Activated T-helper 9 cell treated with anti-CD3 and anti-CD28 coated beads, Interleukin-2, amount 50 U/mL, for 16 hours (primary cell): ENCODE results near the gene GDF11.
A peak's percentile ranks its signal among the peaks of the same experiment; 100 is the strongest.

Source experiments
- DNase-seq: peaks from one replicate; pipeline ENCODE4 v3.0.0-alpha.2; 2020; ENCODE audit warnings: low read depth

The GDF11 gene

DNA sequence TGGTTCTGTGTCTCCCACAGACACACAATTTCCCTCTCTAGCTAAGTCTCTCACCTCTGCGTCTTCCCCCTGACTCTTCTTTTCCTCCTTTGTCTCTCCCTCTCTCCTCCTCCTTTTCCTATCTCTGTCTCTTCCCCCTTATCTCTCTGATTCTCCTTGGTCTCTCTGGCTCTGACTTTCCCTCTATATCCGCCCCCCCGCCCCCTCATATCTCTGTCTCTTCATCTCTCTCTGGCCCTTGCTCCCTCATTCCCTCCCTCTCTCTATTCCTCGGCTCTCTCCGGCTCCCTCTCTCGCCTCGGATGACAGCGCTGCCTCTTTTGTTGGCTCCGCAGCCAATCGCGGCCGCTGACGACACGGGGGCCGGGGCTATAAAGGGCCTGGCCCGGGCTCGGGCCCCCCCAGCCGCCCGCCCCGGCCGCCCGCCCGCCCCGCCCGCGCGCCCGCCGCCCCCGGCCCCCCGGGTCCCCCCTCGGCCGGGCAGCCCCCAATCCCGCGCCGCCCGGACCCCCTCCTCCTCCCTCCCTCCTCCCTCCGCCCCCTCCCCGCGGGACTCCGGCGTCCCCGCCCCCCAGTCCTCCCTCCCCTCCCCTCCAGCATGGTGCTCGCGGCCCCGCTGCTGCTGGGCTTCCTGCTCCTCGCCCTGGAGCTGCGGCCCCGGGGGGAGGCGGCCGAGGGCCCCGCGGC lies at the start of gene GDF11:
Gene GDF11, plus strand, starts transcription at position 404 of the 687 bp plus-strand sequence. Its CDS starts 195 bp downstream, at position 599.
- DNase-seq = peak; percentile 63

DNA sequence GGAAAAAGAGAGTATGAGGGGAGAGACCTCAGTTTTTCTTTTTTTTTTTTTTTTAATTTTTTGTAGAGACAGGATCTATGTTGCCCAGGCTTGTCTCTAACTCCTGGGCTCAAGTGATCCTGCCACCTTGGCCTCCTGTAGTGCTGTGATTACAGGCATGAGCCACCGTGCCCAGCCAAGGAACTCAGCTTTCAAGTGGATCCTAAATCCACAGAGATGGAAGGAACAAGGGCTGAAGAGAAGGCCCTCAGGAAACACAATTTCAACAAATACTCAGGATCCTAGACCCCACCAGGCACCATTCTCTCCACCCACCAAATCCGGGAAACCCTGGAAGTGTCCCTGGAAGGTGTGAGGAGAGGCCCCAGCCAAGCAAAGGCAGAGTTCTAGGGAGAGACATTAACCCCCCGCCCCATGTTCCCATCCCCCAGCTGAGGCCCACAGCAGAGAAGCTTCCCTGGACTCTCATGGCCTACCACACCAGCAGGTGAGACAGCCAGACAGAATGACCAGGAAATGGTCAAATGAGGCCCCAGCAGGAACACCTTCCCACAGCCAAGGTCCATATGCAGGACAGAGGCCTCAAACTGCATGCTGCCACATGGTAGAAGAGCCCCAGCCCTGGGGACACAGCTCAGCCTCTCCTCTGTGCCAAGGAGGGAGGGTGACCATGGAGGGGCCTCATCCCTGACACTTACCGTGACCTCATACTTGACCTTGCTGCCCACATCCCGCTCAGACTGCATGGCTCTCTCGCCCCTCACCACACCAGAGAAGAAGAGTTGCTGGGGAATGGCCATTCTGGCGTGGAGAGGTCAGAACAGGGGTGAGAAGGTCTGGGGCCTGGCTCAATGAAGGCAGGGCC lies 49.4 kb upstream of the GDF11 start:
- DNase-seq = no peak

DNA sequence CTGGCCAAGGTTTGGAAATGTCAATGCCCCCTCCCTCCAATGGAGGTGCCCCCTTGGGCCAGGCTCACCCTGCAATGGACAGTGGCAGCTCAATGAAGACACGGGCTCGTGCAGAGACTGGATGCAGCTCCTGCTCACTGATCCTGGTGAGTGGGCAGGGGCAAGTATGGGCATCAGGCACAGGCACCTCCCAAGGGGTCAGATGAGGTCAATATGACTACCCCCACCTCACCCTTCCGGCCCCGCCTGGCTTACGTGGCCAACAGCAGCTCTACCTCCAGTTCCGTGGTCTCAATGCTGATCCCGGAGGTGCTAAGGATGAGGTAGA lies 48.8 kb upstream of the GDF11 start:
- DNase-seq = no peak

DNA sequence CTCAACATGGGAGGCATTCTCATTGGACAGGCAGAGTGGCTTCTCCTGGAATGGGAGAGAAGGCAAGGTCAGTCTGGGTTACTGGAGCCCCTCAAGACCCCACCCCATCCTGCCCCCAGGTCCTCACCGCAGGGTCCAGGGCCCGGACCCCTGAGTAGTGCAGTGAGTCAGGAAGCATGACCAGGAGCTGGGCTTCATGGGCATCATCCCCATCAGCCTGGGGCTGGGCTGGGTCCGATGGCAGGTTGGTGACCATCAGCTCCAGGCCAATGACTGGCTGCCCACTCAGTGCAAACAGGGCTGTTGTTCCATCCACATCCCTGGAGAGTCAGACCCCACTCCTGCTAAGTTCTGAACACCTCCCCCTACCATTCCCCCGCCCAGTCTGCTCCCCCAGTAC lies 48.3 kb upstream of the GDF11 start:
- DNase-seq = no peak

DNA sequence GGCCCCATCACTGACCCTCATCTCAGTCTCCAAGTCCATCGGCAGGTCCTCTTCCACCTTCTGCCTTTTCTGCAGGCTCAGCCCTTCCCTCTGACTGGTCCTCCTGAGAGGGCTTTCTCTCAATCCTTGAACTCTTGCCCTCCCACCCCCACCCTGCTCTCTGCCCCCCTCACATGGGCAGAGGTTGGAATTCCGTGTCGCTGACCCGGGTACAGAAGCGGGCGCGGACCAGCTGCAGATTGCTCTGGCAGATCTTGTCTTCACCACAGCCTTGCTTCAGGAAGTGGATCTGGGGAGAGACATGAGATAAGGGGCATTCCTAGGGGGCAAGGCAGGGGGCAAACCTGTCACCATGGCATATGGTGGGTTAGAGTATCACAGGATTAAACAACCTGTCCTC lies 47.6 kb upstream of the GDF11 start:
- DNase-seq = no peak

DNA sequence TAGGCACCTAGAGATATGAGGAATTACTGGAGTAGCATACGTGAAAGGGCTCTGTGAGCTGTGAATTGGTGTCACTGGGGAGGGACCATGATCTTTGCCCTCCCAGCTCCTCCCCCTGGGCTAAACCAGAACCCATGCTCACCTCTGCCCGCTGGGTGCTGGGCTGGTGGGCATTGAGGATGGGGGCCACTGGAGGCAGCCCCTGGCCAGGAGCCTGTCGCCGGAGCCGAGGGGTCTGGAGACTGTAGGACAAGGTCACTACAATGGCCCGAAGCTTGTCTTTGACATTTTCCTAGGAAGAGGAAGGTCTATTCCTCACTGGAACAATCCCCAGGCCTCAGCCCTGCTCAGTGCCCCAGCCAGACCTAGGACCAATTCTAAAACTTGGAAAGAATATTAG lies 46.8 kb upstream of the GDF11 start:
- no peak for DNase-seq

- DNase-seq = no peak
These were observed 46.0 kb upstream of the GDF11 start for GRCh38 chr12:55696796-55697462.

DNA sequence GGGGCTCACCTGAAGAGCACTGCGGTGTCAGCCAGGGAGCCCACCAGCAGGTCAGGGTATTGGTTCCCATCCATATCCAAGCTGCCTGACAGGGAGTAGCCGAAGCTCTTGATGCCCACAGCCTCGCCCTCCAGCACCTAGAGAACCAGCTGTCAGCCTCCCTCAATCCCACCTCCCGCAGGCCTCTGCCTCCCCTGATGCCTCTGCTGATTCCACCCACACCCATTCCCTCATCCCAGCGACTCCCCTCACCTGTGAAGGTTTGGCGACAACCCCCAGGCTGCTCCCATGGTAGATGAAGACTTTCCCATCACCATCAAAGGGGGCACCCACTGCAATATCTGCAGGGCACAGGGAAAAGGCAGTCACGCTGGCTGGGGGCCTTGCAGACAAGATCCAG lies 45.2 kb upstream of the GDF11 start:
- no peak for DNase-seq

- no peak for DNase-seq
These were observed 44.5 kb upstream of the GDF11 start for GRCh38 chr12:55698241-55698955.

DNA sequence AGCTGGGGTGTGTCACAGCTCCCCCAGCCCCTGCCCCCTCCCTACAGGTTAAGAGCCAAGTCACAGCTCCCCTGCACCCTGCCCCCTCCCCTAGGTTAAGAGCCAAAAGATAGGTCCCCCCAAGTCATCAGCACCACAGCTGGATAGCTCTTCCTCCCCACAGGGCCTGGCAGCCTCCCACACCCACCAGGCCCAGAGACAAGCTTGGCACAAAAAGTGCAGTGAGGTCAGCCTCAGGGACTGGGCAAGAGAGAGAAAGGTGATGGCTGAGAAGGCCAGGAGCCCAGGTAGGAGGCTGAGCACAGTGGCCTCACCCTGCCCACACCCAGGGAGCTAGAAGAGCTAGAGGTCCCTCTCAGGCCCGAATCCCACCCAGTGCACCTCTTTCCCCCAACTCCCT lies 44.0 kb upstream of the GDF11 start:
- no peak for DNase-seq

DNA sequence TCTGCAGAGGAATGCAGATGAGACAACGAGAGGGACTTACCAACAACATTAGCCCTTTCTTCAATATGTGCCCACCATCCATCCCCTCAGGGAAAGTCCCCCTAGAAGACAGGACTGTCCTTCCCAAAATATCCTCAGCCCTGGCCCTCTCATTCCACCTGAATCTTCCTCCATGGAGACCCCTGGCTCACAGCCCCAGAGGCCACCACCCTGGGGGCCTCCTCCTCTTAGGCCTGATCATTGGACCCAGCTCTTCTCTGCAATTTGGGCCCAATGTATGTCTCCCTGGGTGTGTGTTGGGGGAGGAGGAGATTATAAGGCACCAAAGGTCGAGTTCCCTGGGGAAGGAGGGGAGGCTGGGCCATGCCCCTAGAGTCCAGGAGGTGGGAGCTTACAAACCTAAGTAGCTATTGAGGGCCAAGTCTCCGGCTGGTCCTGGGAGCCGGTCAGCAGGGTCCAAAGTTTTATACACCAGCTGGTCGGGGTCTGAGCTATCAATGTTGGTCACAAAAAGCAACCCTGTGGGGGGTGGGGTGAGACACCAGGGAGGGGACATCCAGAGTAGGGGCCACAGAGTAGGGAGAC lies 43.4 kb upstream of the GDF11 start:
- no peak for DNase-seq

DNA sequence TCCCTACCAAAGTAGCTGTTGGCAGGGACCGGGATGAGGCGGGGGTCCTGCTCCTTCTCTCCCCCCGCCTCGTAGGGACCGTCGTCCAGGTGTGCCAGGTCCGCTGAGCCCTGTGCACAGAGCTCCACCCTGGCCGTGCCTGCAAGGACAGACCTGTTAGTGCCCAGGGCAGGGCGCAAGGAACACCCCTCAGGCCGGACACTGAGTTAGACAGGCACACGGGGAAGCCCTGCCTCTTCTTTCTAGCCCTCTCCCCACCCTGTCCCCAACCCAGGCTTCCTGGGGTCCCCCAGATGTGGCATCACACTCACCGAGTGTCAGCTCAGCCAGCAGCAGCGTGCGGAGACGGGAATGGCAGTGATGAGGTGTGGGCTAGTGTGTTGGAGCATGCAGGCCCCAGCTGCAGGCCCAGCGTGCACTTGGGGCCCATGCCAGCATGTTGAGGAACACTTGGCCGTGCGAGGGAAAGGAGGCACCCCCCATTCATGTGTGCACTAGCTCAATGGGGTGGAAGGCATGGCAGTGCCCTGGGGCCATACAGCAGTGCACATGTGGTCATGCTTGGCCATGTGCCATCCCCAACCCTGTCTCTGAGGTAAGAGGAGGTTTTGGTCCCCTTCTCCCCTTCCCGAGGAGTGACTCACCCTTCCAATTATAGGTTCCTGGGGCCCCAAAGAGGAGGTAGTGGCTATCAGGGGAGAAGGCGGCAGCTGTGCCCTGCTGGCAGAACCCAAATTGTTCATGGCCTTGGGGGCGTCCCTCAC lies 42.5 kb upstream of the GDF11 start:
- no peak for DNase-seq

GRCh38 chr12:55702861-55703260 lies 40.1 kb upstream of the GDF11 start:
- DNase-seq = no peak

GRCh38 chr12:55703288-55703687 lies 39.6 kb upstream of the GDF11 start:
- no peak for DNase-seq

DNA sequence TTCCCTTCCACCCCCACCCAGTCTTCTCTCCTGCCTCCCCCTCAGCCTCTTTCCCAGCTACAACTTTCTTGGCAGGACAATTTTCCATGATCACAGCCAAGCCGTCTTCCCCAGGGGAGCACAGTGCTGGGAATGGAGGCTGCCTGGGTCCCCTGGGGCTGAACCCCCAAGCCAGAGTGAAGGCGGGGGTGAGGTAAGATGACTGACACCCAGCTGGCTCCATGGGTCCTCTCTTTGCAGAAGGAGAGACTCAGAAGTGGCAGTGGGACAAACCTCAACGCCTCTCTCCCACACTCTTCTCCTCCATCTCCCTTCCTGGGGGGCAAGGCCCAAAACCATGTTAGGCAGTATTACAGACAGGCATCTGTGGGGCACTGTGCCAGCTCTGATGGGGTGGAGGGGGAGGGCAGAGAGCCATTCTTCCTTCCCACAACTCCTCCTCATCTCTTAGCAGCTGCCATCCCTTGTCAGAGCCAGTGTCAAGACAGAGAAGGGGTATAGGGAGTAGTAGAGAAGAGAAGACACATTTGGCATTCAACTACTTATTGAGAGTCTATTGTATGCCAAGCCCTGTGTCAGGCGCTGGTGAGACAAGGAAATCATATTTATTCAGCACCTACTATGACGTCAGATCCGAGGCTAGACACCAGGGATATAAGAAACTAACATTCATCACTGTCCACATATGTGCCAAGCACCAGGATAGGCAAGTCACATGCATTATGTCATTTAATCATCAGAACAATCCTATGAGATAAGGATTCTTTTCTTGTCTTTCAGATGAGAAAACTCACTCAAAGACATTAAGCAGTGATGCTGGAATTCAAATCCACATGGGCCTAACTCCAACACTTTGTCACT lies 38.8 kb upstream of the GDF11 start:
- no peak for DNase-seq

- DNase-seq = no peak
These were observed 37.9 kb upstream of the GDF11 start for GRCh38 chr12:55704824-55705718.

DNA sequence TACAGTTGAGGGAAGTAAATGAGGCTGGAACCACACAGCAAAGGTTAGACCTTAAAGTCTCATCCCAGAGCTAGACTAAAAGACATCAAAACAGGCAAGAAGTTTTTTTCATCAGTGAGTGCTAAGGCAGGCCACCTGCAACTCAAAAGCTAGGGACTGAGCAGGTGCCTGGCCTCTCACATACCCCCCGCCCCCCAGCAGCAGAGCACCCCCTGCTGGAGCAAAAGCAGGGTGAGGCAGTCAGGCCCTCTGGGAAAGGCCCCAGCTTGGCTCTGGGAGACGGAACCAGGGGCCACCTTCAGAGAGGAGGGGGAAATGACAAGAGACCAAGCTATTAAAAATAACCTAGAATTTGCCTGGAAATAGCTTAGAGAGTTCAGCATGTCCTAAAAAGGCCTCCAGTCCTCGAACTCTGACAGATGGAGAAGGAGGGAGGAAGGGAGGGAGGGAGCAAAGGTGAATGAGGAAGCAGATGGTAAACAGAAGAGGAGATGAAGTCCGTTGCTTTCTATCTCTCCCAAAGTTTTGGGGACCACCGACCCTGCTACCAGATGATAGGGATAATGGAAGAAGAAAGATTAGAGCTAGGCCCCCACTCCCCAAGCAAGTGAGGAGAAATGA lies 37.0 kb upstream of the GDF11 start:
- DNase-seq = no peak

DNA sequence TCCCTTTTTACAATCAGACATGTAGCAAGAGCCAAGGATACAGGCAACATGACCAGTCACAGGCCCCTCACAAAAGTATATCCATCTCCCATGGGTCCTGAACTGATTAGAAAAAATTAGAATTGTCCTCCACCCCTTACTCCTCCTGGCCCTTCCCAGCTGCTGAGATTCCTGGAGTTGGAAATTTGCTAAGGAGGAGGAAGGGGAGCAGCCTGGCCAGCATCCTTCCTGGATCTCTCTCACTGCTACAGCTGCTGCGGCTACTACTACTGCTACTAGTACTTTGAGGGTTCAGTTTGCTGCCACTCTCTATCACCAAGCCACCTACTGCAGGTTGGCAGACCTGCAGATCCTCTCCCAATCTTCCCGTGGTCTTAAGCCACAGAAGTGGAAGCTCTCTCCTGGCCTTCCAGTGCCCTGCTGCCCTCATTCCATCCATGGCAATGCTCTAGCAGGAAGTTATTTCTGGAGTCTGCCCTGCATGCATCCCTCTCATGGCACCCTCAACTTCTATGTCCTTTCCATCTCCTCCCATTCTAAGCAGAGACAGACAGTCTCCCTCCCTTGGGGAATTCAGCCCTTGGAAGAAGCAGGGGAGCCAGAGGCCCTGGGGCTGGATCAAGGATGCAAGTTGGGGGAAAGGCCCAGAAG lies 36.2 kb upstream of the GDF11 start:
- DNase-seq = no peak
